Gastroesophageal sphincter (tissue), 4 donors: ENCODE data around the gene MATN1. TPM values are rescaled to one million over a fixed set of nuclear protein-coding genes. Genes with fewer than 3 reads are reported as not detected.

ENCODE experiments used
- ATAC-seq: fragments of 150-250 bp; one replicate; pipeline ENCODE4 v1.9.1; 2016; ENCODE audit warnings: mild to moderate bottlenecking, moderate library complexity
- H3K27ac ChIP-seq, 4 donors: fragments of 200-600 bp; sonication (generic) in 3 of 4; 1 replicate in 3 of 4; 2 replicates in 1 of 4; pipeline ENCODE4 v1.5.1; 2016 to 2019
- H3K27me3 ChIP-seq: fragments of 200-600 bp; sonication (generic); one replicate; pipeline ENCODE4 v1.5.1; 2019
- H3K36me3 ChIP-seq, 2 donors: fragments of 200-600 bp; sonication (generic); one replicate each; pipeline ENCODE4 v1.5.1; 2019; ENCODE audit warnings: control low read depth in 1 of 2
- H3K4me1 ChIP-seq, 3 donors: fragments of 200-600 bp; sonication (generic); 1 replicate in 2 of 3; 2 replicates in 1 of 3; pipeline ENCODE4 v1.5.1; 2016 to 2019; ENCODE audit warnings: control low read depth in 2 of 3
- H3K4me3 ChIP-seq, 2 donors: fragments of 200-600 bp; sonication (generic); one replicate each; pipeline ENCODE4 v1.5.1; 2019; ENCODE audit warnings: mild to moderate bottlenecking in 1 of 2, moderate library complexity in 1 of 2
- H3K9me3 ChIP-seq, 3 donors: fragments of 200-600 bp; sonication (generic); one replicate each; pipeline ENCODE4 v1.5.1; 2017 to 2019; ENCODE audit warnings: control low read depth in 2 of 3
- CTCF ChIP-seq, 4 experiments: fragments of 200-600 bp in 2 of 4; fragments of 450-650 bp in 2 of 4; sonication (generic) in 1 of 4; IDR thresholded peaks; one replicate each; pipeline ENCODE4 v1.5.1; 2017 to 2019; ENCODE audit warnings: antibody characterized with exemption in 4 of 4, mild to moderate bottlenecking in 2 of 4, moderate library complexity in 2 of 4
- EP300 ChIP-seq: sonication (generic); formaldehyde crosslinking; IDR thresholded peaks from one replicate; pipeline ENCODE4 v1.6.1; 2017; ENCODE audit warnings: antibody characterized with exemption, mild to moderate bottlenecking
- POLR2A ChIP-seq, 2 donors: fragments of 450-650 bp; IDR thresholded peaks; one replicate each; pipeline ENCODE4 v1.6.1; 2017; ENCODE audit warnings: antibody characterized with exemption in 2 of 2, mild to moderate bottlenecking in 2 of 2, moderate library complexity in 1 of 2
- POLR2AphosphoS5 ChIP-seq: sonication (generic); formaldehyde crosslinking; IDR thresholded peaks from one replicate; pipeline ENCODE4 v1.6.1; 2017; ENCODE audit warnings: antibody characterized with exemption
- WGBS, 2 donors: methylation state at CpG; one replicate each; pipeline ENCODE4 v1.1.5; 2018; ENCODE audit warnings: low coverage in 1 of 2; 5-methylcytosine and 5-hydroxymethylcytosine counted together
- total RNA-seq, 4 donors: library from RNA; depleted of rRNA; stranded (reverse); fragments of >200 nt; gene quantifications; one replicate each; pipeline ENCODE4 v1.1.0, GENCODE V29; 2016

Gene MATN1
- total RNA-seq, 4 donors from 2014 or later: not detected

- H3K27ac ChIP-seq: no peak overlapping the region
- WGBS, 2 donors: 41% methylated on average over 2 of the region's 2 CpGs; no CpG with 5 or more reads in 1 of the 2 donors
- ATAC-seq: no peak
- peaks cover 0 to 4% (median 0%) of the 10 kb centered on the region in 3 donors for H3K9me3 ChIP-seq
- TF ChIP-seq EP300 (no peak), POLR2AphosphoS5 (no peak), CTCF (IDR thresholded peaks at IDR 0.05) (no peak), POLR2A (IDR thresholded peaks at IDR 0.05) (no peak)
- no peak overlapping the region for H3K4me3 ChIP-seq
- no peaks in the 10 kb centered on the region for H3K27me3 ChIP-seq
- no peaks in the 10 kb centered on the region for H3K36me3 ChIP-seq
- peaks cover 0 to 24% (median 3%) of the 10 kb centered on the region in 3 donors for H3K4me1 ChIP-seq
These were observed 13.0 kb downstream of the MATN1 start for GRCh38 chr1:30710407-30710806.

- no peaks in the 10 kb centered on the region for H3K36me3 ChIP-seq
- H3K4me1 ChIP-seq: peaks cover 0 to 41% (median 10%) of the 10 kb centered on the region in 3 donors
- no peak for TF ChIP-seq POLR2AphosphoS5
- no peak for TF ChIP-seq CTCF (IDR thresholded peaks at IDR 0.05)
- TF ChIP-seq EP300: no peak
- no peak for TF ChIP-seq POLR2A (IDR thresholded peaks at IDR 0.05)
- H3K27me3 ChIP-seq: no peaks in the 10 kb centered on the region
- H3K9me3 ChIP-seq: no peaks in the 10 kb centered on the region
- no peak overlapping the region for H3K4me3 ChIP-seq
- H3K27ac ChIP-seq: no peak overlapping the region
- no peak for ATAC-seq
- WGBS, 2 donors: 35 to 42% methylated on average over 5 to 8 of the region's 8 CpGs
These were observed 15.0 kb downstream of the MATN1 start for GRCh38 chr1:30708361-30708728.

GRCh38 chr1:30707412-30708360 is 15.7 kb downstream of the MATN1 start:
- H3K27me3 ChIP-seq: no peaks in the 10 kb centered on the region
- ATAC-seq: peak; percentile 71
- H3K27ac ChIP-seq: no peak overlapping the region
- 0% methylated on average over 2 to 3 of the region's 16 CpGs for WGBS, 2 donors
- no peak for TF ChIP-seq EP300
- no peak for TF ChIP-seq POLR2AphosphoS5
- peak in 3 of 4 experiments; percentile 85 to 87 (median 85) for TF ChIP-seq CTCF (IDR thresholded peaks at IDR 0.05)
- TF ChIP-seq POLR2A (IDR thresholded peaks at IDR 0.05): no peak
- no peak overlapping the region for H3K4me3 ChIP-seq
- H3K4me1 ChIP-seq: peaks cover 0 to 41% (median 10%) of the 10 kb centered on the region in 3 donors
- H3K9me3 ChIP-seq: no peaks in the 10 kb centered on the region
- H3K36me3 ChIP-seq: no peaks in the 10 kb centered on the region

- WGBS, 2 donors: 27 to 35% methylated on average over 2 to 4 of the region's 9 CpGs
- no peak overlapping the region for H3K27ac ChIP-seq
These were observed 16.9 kb downstream of the MATN1 start for GRCh38 chr1:30706528-30706927.

More at GRCh38 chr1:30706528-30706927, 16.9 kb downstream of the MATN1 start:
- Histone ChIP-seq H3K36me3 (no peaks in the 10 kb centered on the region), H3K4me1 (peaks cover 0 to 42% (median 10%) of the 10 kb centered on the region in 3 donors), H3K9me3 (no peaks in the 10 kb centered on the region), H3K4me3 (no peak overlapping the region), H3K27me3 (no peaks in the 10 kb centered on the region)
- no peak for ATAC-seq
- TF ChIP-seq CTCF (IDR thresholded peaks at IDR 0.05) (no peak), EP300 (no peak), POLR2AphosphoS5 (no peak), POLR2A (IDR thresholded peaks at IDR 0.05) (no peak)
